HepG2 (cell line): ENCODE data around the gene RBCK1. TPM values are rescaled to one million over a fixed set of nuclear protein-coding genes. Genes with fewer than 3 reads are reported as not detected.

Experiments used
- ATF2 ChIP-seq: sonication (generic); formaldehyde crosslinking; IDR thresholded peaks from 2 replicates; pipeline ENCODE4 v1.4.0; 2020; ENCODE audit warnings: missing genetic modification reagents
- BRCA1 ChIP-seq: sonication (generic); formaldehyde crosslinking; IDR thresholded peaks from 2 replicates; pipeline ENCODE4 v1.4.0; 2020; ENCODE audit warnings: missing genetic modification reagents
- BRD4 ChIP-seq: sonication (generic); formaldehyde crosslinking; IDR thresholded peaks from 2 replicates; pipeline ENCODE4 v1.4.0; 2020; ENCODE audit warnings: missing genetic modification reagents
- FOXA3 ChIP-seq: IDR thresholded peaks from 2 replicates; pipeline ENCODE4 v1.6.1; 2016; ENCODE audit warnings: missing genetic modification reagents, missing compliant biosample characterization
- HIVEP1 ChIP-seq: sonication (generic); formaldehyde crosslinking; IDR thresholded peaks from 2 replicates; pipeline ENCODE4 v1.4.0; 2020; ENCODE audit warnings: mild to moderate bottlenecking, missing genetic modification reagents
- MXD4 ChIP-seq: IDR thresholded peaks from 2 replicates; pipeline ENCODE4 v1.6.1; 2016; ENCODE audit warnings: mild to moderate bottlenecking, missing biosample characterization, missing genetic modification reagents
- NFRKB ChIP-seq: fragments of 450-650 bp; IDR thresholded peaks from 2 replicates; pipeline ENCODE4 v1.6.1; 2017
- NR3C1 ChIP-seq: sonication (generic); formaldehyde crosslinking; IDR thresholded peaks from 2 replicates; pipeline ENCODE4 v1.4.0; 2020; ENCODE audit warnings: missing genetic modification reagents
- RAD51 ChIP-seq: fragments of 450-650 bp; IDR thresholded peaks from 2 replicates; pipeline ENCODE4 v1.6.1; 2016; ENCODE audit warnings: borderline replicate concordance
- SOX6 ChIP-seq, 2 experiments: fragments of 450-650 bp in 1 of 2; sonication (generic) in 1 of 2; formaldehyde crosslinking in 1 of 2; IDR thresholded peaks; 2 replicates each; pipeline versions ENCODE4 v1.4.0 to v1.6.1; 2017 to 2020; ENCODE audit warnings: antibody characterized with exemption in 1 of 2, mild to moderate bottlenecking in 1 of 2, missing genetic modification reagents in 1 of 2
- TCF7 ChIP-seq: sonication (generic); IDR thresholded peaks from 2 replicates; pipeline ENCODE4 v1.6.1; 2016; ENCODE audit warnings: antibody characterized with exemption, low read depth
- ZBTB14 ChIP-seq: sonication (generic); formaldehyde crosslinking; IDR thresholded peaks from 2 replicates; pipeline ENCODE4 v1.4.0; 2020; ENCODE audit warnings: missing genetic modification reagents
- ZKSCAN5 ChIP-seq: sonication (generic); formaldehyde crosslinking; IDR thresholded peaks from 2 replicates; pipeline ENCODE4 v1.5.1; 2020; ENCODE audit warnings: mild to moderate bottlenecking, missing genetic modification reagents
- ZNF10 ChIP-seq: sonication (generic); formaldehyde crosslinking; IDR thresholded peaks from 2 replicates; pipeline ENCODE4 v1.4.0; 2020; ENCODE audit warnings: mild to moderate bottlenecking, low read depth, missing genetic modification reagents, borderline replicate concordance
- ZNF572 ChIP-seq: sonication (generic); formaldehyde crosslinking; IDR thresholded peaks from 2 replicates; pipeline ENCODE4 v1.5.1; 2020; ENCODE audit warnings: mild to moderate bottlenecking, missing genetic modification reagents
- ZNF605 ChIP-seq: sonication (generic); formaldehyde crosslinking; IDR thresholded peaks from 2 replicates; pipeline ENCODE4 v1.8.0; 2022; ENCODE audit warnings: mild to moderate bottlenecking, missing genetic modification reagents
- ZNF891 ChIP-seq: sonication (generic); formaldehyde crosslinking; IDR thresholded peaks from 2 replicates; pipeline ENCODE4 v1.5.0; 2020; ENCODE audit warnings: mild to moderate bottlenecking, missing genetic modification reagents
- ZSCAN22 ChIP-seq: sonication (generic); formaldehyde crosslinking; IDR thresholded peaks from 2 replicates; pipeline ENCODE4 v1.4.0; 2020; ENCODE audit warnings: mild to moderate bottlenecking, missing genetic modification reagents
- polyA plus RNA-seq, 8 experiments: library from polyadenylated mRNA; depleted of rRNA in 3 of 8; stranded (reverse) in 7 of 8; unstranded in 1 of 8; fragments of >200 nt; fragmentation: Illumina TruSeq in 4 of 8; extraction: Trizol in 4 of 8; gene quantifications; 2 replicates each; pipeline versions ENCODE4 v1.2.1 to v1.2.3, GENCODE V29; 2011 to 2016; ENCODE audit warnings: low read depth in 4 of 8, missing spikeins in 1 of 8, mixed read lengths in 1 of 8; ENCODE audit not compliant: insufficient read depth in 1 of 8
- total RNA-seq, 5 experiments: library from RNA; depleted of rRNA; stranded (reverse); fragments of >200 nt; fragmentation: Illumina TruSeq; extraction: Trizol; gene quantifications; 2 replicates each; pipeline ENCODE4 v1.2.3, GENCODE V29; 2016; ENCODE audit warnings: low read depth in 1 of 5
- TF ChIP-seq, protein P1 (sequence below): sonication (generic); formaldehyde crosslinking; IDR thresholded peaks from 2 replicates; pipeline ENCODE4 v1.4.0; 2020; ENCODE audit warnings: missing genetic modification reagents, borderline replicate concordance
- TF ChIP-seq, protein P2 (sequence below): sonication (generic); formaldehyde crosslinking; IDR thresholded peaks from 2 replicates; pipeline ENCODE4 v1.9.0; 2022; ENCODE audit warnings: low read depth, missing genetic modification reagents
- TF ChIP-seq, protein P3 (sequence below): sonication (generic); formaldehyde crosslinking; conservative IDR thresholded peaks from 2 replicates; pipeline ENCODE4 v1.8.0; 2022; ENCODE audit warnings: mild to moderate bottlenecking, moderate library complexity, missing genetic modification reagents

The RBCK1 gene
- total and polyA plus RNA-seq, 2 of the 13 experiments (the other 11 are each of a cell fraction or from before 2014, with no cell fraction given): 149 to 215 TPM

DNA sequence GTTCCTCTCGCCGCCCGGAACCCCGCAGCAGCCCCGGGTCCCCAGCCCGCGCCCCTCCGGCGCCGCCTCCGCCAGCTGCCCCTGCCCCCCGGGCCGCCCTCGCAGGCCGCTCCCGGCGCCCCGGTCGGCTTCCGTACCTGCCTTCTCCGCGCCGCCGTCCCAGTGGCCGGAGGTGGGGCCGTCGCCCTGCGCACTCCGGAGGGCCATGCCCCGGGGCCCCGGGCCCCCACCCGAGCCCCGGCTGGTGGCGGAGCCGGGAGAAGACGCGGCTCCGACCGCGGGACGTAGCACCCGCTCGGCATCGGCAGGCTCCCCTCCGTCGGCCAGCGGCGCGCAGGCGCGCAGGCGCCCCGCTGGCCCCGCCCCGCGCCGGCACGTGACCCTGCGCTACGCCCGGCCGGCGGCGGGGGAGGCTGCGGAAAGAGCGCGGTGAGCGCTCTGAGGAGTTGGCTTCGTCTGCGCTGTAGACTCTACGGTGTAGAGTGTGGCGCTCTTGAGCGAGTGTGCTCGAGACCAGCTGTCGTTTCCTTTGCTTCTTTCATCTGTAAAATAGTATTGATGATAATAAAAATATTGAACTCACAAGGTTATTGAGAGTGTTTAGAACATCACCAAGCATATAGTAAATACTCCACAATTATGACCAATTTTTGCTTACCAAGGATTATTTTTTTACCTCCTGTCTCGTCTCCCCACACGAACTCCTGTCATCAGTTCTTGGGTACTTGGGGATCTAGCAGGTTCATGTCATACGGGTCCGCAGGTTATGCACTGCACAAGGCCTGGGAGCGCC, 54.3 kb downstream of the RBCK1 start, which contains the start of gene TBC1D20 (continued):
- TF ChIP-seq ZSCAN22 (CRISPR knock-in tag): no peak
- TF ChIP-seq ZNF605: peak; percentile 73; the same call in 1 of the 2 replicates
- TF ChIP-seq ATF2 (CRISPR knock-in tag): peak; percentile 55; the same call in 1 of the 2 replicates
- no peak for TF ChIP-seq ZNF891 (CRISPR knock-in tag)
- TF ChIP-seq NR3C1 (CRISPR knock-in tag): no peak
- TF ChIP-seq NFRKB: no peak
- TF ChIP-seq MXD4 (CRISPR knock-in tag): no peak
- TF ChIP-seq BRD4 (CRISPR knock-in tag): no peak
- TF ChIP-seq HIVEP1: no peak
- TF ChIP-seq, protein P1, sequence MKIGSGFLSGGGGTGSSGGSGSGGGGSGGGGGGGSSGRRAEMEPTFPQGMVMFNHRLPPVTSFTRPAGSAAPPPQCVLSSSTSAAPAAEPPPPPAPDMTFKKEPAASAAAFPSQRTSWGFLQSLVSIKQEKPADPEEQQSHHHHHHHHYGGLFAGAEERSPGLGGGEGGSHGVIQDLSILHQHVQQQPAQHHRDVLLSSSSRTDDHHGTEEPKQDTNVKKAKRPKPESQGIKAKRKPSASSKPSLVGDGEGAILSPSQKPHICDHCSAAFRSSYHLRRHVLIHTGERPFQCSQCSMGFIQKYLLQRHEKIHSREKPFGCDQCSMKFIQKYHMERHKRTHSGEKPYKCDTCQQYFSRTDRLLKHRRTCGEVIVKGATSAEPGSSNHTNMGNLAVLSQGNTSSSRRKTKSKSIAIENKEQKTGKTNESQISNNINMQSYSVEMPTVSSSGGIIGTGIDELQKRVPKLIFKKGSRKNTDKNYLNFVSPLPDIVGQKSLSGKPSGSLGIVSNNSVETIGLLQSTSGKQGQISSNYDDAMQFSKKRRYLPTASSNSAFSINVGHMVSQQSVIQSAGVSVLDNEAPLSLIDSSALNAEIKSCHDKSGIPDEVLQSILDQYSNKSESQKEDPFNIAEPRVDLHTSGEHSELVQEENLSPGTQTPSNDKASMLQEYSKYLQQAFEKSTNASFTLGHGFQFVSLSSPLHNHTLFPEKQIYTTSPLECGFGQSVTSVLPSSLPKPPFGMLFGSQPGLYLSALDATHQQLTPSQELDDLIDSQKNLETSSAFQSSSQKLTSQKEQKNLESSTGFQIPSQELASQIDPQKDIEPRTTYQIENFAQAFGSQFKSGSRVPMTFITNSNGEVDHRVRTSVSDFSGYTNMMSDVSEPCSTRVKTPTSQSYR (CRISPR knock-in tag): peak; percentile 14
- TF ChIP-seq SOX6 (IDR thresholded peaks at IDR 0.05): no peak
- no peak; the same call in 1 of the 2 replicates for TF ChIP-seq SOX6 (CRISPR knock-in tag; IDR thresholded peaks at IDR 0.05)
- TF ChIP-seq FOXA3 (CRISPR knock-in tag): peak; percentile 46
- TF ChIP-seq RAD51: no peak
- TF ChIP-seq ZNF572 (CRISPR knock-in tag): no peak
- no peak for TF ChIP-seq ZKSCAN5 (CRISPR knock-in tag)
- TF ChIP-seq ZBTB14 (CRISPR knock-in tag): no peak
- TF ChIP-seq TCF7: no peak
- no peak for TF ChIP-seq ZNF10 (CRISPR knock-in tag)
- TF ChIP-seq BRCA1: 0 out of 2 replicates have a peak, but pooled peaks have one; percentile 36
- TF ChIP-seq, protein P2, sequence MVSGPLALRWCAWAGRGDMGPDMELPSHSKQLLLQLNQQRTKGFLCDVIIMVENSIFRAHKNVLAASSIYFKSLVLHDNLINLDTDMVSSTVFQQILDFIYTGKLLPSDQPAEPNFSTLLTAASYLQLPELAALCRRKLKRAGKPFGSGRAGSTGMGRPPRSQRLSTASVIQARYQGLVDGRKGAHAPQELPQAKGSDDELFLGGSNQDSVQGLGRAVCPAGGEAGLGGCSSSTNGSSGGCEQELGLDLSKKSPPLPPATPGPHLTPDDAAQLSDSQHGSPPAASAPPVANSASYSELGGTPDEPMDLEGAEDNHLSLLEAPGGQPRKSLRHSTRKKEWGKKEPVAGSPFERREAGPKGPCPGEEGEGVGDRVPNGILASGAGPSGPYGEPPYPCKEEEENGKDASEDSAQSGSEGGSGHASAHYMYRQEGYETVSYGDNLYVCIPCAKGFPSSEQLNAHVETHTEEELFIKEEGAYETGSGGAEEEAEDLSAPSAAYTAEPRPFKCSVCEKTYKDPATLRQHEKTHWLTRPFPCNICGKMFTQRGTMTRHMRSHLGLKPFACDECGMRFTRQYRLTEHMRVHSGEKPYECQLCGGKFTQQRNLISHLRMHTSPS (CRISPR knock-in tag): no peak
- TF ChIP-seq, protein P3, sequence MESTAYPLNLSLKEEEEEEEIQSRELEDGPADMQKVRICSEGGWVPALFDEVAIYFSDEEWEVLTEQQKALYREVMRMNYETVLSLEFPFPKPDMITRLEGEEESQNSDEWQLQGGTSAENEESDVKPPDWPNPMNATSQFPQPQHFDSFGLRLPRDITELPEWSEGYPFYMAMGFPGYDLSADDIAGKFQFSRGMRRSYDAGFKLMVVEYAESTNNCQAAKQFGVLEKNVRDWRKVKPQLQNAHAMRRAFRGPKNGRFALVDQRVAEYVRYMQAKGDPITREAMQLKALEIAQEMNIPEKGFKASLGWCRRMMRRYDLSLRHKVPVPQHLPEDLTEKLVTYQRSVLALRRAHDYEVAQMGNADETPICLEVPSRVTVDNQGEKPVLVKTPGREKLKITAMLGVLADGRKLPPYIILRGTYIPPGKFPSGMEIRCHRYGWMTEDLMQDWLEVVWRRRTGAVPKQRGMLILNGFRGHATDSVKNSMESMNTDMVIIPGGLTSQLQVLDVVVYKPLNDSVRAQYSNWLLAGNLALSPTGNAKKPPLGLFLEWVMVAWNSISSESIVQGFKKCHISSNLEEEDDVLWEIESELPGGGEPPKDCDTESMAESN: peak; percentile 54; the same call in 1 of the 2 replicates
